ENCODE data around the gene CRY2.

DNA sequence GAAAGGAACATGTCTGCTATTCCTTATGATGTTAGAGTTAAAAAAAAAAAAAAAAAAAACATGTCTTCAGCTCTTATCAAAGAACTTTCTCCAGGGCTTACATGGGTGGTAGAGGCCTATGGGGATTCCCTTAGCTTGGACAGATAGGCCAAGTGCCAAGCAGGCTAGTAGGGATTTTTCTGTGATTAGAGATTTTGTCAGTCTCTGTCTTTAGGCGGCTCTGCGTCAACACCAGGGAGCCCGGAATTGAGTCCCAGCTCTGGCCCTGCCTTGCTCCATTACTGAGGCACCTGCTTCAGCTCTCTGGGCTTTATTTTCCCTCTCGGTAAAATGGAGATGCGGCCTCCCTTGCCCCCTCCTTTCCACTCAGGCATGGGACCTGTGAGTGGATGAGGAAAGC is 13.1 kb downstream of the CRY2 start:
- no peak for TF ChIP-seq JUND (IDR thresholded peaks at IDR 0.05; ENCODE audit: low read length)
- TF ChIP-seq, protein P1, sequence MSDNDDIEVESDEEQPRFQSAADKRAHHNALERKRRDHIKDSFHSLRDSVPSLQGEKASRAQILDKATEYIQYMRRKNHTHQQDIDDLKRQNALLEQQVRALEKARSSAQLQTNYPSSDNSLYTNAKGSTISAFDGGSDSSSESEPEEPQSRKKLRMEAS (IDR thresholded peaks at IDR 0.05), result no peak
- no peak for TF ChIP-seq SUZ12 (IDR thresholded peaks at IDR 0.05; ENCODE audit: low read length)
- TF ChIP-seq RNF2 (IDR thresholded peaks at IDR 0.05; ENCODE audit: borderline replicate concordance, low read depth, low read length, missing control alignments, poor library complexity, severe bottlenecking), result no peak
- TF ChIP-seq EZH2 (IDR thresholded peaks at IDR 0.05; ENCODE audit: low read depth, low read length, severe bottlenecking), result no peak
- TF ChIP-seq, protein P2, sequence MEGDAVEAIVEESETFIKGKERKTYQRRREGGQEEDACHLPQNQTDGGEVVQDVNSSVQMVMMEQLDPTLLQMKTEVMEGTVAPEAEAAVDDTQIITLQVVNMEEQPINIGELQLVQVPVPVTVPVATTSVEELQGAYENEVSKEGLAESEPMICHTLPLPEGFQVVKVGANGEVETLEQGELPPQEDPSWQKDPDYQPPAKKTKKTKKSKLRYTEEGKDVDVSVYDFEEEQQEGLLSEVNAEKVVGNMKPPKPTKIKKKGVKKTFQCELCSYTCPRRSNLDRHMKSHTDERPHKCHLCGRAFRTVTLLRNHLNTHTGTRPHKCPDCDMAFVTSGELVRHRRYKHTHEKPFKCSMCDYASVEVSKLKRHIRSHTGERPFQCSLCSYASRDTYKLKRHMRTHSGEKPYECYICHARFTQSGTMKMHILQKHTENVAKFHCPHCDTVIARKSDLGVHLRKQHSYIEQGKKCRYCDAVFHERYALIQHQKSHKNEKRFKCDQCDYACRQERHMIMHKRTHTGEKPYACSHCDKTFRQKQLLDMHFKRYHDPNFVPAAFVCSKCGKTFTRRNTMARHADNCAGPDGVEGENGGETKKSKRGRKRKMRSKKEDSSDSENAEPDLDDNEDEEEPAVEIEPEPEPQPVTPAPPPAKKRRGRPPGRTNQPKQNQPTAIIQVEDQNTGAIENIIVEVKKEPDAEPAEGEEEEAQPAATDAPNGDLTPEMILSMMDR (IDR thresholded peaks at IDR 0.05; ENCODE audit: control extremely low read depth in 1 of 3, insufficient read depth in 1 of 3, low read depth in 1 of 3, low read length in 3 of 3), result no peak
- TF ChIP-seq POLR2AphosphoS5 (IDR thresholded peaks at IDR 0.05; ENCODE audit: low read depth, low read length), result no peak
- TF ChIP-seq CREB1 (IDR thresholded peaks at IDR 0.05), result no peak
- TF ChIP-seq SP1 (IDR thresholded peaks at IDR 0.05; ENCODE audit: low read depth, low read length), result no peak

Measured in H1 (cell line).